DND-41 (cell line): ENCODE data around the gene AFF3.

Source experiments
- EZH2 ChIP-seq: IDR thresholded peaks from 3 replicates; pipeline ENCODE4 v1.6.1; 2012; ENCODE audit warnings: borderline replicate concordance, low read depth, mild to moderate bottlenecking, moderate library complexity, low read length, inconsistent platforms; ENCODE audit not compliant: severe bottlenecking
- TF ChIP-seq, protein P1 (sequence below): IDR thresholded peaks from 2 replicates; pipeline ENCODE4 v1.5.1; 2012; ENCODE audit warnings: borderline replicate concordance, low read length, moderate library complexity, mild to moderate bottlenecking; ENCODE audit not compliant: poor library complexity, severe bottlenecking; ENCODE audit errors: extremely low read depth

DNA sequence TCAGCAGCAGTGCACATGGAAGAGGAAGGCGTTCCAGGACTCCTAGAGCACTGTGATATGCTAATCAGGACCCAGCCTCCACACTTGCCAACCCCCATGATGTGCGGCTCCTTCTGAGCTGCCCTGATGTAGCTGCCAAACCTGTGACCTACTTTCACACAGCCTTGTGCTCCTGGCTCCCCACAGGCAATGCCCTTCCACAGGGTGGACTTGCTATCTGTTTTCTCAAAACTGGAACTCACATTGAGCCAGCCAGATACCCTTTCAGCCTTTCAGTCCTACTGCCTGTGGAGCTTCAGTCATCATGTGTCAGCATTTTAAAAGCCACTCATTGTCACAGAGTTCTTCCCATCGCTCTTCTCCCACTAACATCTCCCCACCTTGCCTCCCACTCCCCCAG lies 181.6 kb downstream of the AFF3 start:
- TF ChIP-seq, protein P1, sequence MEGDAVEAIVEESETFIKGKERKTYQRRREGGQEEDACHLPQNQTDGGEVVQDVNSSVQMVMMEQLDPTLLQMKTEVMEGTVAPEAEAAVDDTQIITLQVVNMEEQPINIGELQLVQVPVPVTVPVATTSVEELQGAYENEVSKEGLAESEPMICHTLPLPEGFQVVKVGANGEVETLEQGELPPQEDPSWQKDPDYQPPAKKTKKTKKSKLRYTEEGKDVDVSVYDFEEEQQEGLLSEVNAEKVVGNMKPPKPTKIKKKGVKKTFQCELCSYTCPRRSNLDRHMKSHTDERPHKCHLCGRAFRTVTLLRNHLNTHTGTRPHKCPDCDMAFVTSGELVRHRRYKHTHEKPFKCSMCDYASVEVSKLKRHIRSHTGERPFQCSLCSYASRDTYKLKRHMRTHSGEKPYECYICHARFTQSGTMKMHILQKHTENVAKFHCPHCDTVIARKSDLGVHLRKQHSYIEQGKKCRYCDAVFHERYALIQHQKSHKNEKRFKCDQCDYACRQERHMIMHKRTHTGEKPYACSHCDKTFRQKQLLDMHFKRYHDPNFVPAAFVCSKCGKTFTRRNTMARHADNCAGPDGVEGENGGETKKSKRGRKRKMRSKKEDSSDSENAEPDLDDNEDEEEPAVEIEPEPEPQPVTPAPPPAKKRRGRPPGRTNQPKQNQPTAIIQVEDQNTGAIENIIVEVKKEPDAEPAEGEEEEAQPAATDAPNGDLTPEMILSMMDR = no peak
- no peak for TF ChIP-seq EZH2
